HL-60/S4 (cell line): ENCODE data around the gene ARHGAP30.
"Not testable (repeated sequence)": the region's sequence is repeated elsewhere in the genome, so short reads cannot be mapped to it uniquely, and the experiment has no call there.

Source experiments
- in situ Hi-C: fragments of 300-500 bp; cut with MboI; formaldehyde crosslinking; loops from 2 replicates; pipeline ENCODE4 v1.14.3; 2022; ENCODE audit warnings: low sequenced_read_pairs

Gene ARHGAP30

GRCh38 chr1:161074676-161075368 lies 5.1 kb upstream of the ARHGAP30 start:
- in situ Hi-C loops: no loop called here

- in situ Hi-C loops: no loop called here
Observed at GRCh38 chr1:161073474-161074121, 3.9 kb upstream of the ARHGAP30 start.

- in situ Hi-C loops: no loop called here
Observed at GRCh38 chr1:161072751-161073449, 3.2 kb upstream of the ARHGAP30 start.

- in situ Hi-C loops: no loop called here
Observed at GRCh38 chr1:161071886-161072371, 2.2 kb upstream of the ARHGAP30 start.

GRCh38 chr1:161070761-161071160 lies 1.1 kb upstream of the ARHGAP30 start:
- in situ Hi-C loops: no loop called here

GRCh38 chr1:161069241-161069640 lies 450 bp downstream of the ARHGAP30 start:
- in situ Hi-C loops: no loop called here

- in situ Hi-C loops: no loop called here
Observed at GRCh38 chr1:161068306-161069234, 1.1 kb downstream of the ARHGAP30 start.

- in situ Hi-C loops: no loop called here
Observed at GRCh38 chr1:161066694-161067093, 3.0 kb downstream of the ARHGAP30 start.

- in situ Hi-C loops: not testable (repeated sequence)
Observed at GRCh38 chr1:161065681-161066080, 4.0 kb downstream of the ARHGAP30 start.

- in situ Hi-C loops: not testable (repeated sequence)
Observed at GRCh38 chr1:161063936-161064335, 5.8 kb downstream of the ARHGAP30 start.

GRCh38 chr1:161061419-161061818 lies 8.3 kb downstream of the ARHGAP30 start:
- in situ Hi-C loops: no loop called here

- in situ Hi-C loops: no loop called here
Observed at GRCh38 chr1:161059293-161059692, 10.4 kb downstream of the ARHGAP30 start.

- in situ Hi-C loops: no loop called here
Observed at GRCh38 chr1:161054805-161055204, 14.9 kb downstream of the ARHGAP30 start.

GRCh38 chr1:161054232-161054631 lies 15.5 kb downstream of the ARHGAP30 start:
- in situ Hi-C loops: no loop called here

- in situ Hi-C loops: no loop called here
Observed at GRCh38 chr1:161052899-161053298, 16.8 kb downstream of the ARHGAP30 start.

- in situ Hi-C loops: no loop called here
Observed at GRCh38 chr1:161051219-161051618, 18.5 kb downstream of the ARHGAP30 start.

- in situ Hi-C loops: no loop called here
Observed at GRCh38 chr1:161048949-161049722, 20.6 kb downstream of the ARHGAP30 start.

- in situ Hi-C loops: no loop called here
Observed at GRCh38 chr1:161047436-161048420, 22.0 kb downstream of the ARHGAP30 start.
